AG04449 (cell line): ENCODE results near the gene GOLT1B.

Experiments
- CTCF ChIA-PET: fragments of 350-600 bp; formaldehyde crosslinking; extraction: SDS; loops from one replicate; lab custom pipeline; 2021; ENCODE audit warnings: antibody characterized with exemption; lab: Yijun Ruan, JAX
- POLR2A ChIA-PET: fragments of 400-600, 350-600 bp; formaldehyde crosslinking; extraction: SDS; loops from one replicate; lab custom pipeline; 2020; ENCODE audit warnings: antibody characterized with exemption, inconsistent platforms; lab: Yijun Ruan, JAX
- DNase-seq: peaks from one replicate; pipeline ENCODE4 v3.0.0-alpha.2; 2010; ENCODE audit warnings: low read depth, low spot score
- H3K4me3 ChIP-seq: 2 replicates; pipeline ENCODE4 v1.5.1; 2011; ENCODE audit warnings: low read depth, mild to moderate bottlenecking, control low read depth, low read length
- TF ChIP-seq, protein P1 (sequence below): IDR thresholded peaks from one replicate; pipeline ENCODE4 v1.5.1; 2011; ENCODE audit warnings: mild to moderate bottlenecking, moderate library complexity, low read length, control low read depth, inconsistent platforms; ENCODE audit not compliant: insufficient read depth; ENCODE audit errors: missing control alignments

Gene GOLT1B

DNA sequence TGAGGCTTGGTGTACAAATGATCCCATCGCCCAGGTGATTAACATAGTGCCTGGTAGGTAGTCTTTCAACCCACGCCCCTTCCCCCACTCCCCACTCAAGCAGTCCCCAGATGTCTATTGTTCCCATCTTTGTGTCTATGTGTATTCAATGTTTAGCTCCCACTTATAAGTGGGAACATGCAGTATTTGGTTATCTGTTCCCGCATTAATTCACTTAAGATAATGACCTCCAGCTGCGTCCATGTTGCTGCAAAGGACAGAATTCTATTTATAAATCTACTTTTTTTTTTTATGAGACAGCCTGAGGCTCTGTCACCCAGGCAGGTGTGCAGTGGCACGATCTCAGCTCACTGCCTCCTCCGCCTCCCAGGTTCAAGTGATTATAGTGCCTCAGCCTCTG is 40.2 kb downstream of the GOLT1B start:
- ChIA-PET POLR2A (no interaction called here), CTCF (no interaction called here)
- TF ChIP-seq, protein P1, sequence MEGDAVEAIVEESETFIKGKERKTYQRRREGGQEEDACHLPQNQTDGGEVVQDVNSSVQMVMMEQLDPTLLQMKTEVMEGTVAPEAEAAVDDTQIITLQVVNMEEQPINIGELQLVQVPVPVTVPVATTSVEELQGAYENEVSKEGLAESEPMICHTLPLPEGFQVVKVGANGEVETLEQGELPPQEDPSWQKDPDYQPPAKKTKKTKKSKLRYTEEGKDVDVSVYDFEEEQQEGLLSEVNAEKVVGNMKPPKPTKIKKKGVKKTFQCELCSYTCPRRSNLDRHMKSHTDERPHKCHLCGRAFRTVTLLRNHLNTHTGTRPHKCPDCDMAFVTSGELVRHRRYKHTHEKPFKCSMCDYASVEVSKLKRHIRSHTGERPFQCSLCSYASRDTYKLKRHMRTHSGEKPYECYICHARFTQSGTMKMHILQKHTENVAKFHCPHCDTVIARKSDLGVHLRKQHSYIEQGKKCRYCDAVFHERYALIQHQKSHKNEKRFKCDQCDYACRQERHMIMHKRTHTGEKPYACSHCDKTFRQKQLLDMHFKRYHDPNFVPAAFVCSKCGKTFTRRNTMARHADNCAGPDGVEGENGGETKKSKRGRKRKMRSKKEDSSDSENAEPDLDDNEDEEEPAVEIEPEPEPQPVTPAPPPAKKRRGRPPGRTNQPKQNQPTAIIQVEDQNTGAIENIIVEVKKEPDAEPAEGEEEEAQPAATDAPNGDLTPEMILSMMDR: no peak
- no peak for DNase-seq
- no peak overlapping the region for H3K4me3 ChIP-seq

DNA sequence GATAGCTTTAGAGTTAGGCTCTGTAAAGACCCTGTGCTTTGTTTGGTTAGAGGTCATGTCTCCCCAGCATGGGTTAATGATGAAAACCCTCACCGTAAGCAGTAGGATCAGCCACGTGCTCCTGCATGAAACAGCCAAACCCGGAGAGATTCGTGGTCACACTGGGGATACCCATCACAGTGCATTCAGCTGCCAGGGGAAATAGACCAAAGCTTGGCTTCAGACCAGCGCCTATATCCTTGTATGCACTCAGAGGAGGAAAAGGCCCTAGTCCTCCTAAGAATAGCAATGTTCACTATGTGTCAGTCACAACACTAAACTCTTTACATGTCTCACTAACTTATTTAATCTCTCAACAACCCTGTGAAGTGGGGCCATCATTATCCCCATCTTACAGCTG is 40.8 kb downstream of the GOLT1B start:
- TF ChIP-seq, protein P1: no peak
- CTCF ChIA-PET: no interaction called here
- H3K4me3 ChIP-seq: no peak overlapping the region
- POLR2A ChIA-PET: no interaction called here
- DNase-seq: no peak

DNA sequence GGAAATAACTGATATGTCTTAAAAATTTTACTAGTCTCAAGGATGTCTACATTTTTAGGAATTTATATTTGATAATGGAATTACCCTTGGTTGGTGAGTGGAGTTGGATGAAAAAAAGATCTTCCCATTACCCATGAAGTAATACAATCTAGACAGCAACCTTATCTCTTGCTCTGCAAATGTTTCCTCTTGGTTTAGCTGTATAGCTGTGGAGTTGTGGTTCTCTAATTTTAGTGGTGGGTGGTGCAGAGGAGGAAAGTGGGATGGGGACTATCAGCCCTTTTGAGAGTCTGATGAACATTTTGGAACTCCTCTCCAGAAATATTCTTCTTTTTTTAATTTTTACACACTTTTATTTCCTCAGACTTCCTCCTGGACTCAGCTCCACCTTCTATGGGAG is 41.6 kb downstream of the GOLT1B start:
- TF ChIP-seq, protein P1: no peak
- ChIA-PET POLR2A (no interaction called here), CTCF (no interaction called here)
- DNase-seq: no peak
- no peak overlapping the region for H3K4me3 ChIP-seq

DNA sequence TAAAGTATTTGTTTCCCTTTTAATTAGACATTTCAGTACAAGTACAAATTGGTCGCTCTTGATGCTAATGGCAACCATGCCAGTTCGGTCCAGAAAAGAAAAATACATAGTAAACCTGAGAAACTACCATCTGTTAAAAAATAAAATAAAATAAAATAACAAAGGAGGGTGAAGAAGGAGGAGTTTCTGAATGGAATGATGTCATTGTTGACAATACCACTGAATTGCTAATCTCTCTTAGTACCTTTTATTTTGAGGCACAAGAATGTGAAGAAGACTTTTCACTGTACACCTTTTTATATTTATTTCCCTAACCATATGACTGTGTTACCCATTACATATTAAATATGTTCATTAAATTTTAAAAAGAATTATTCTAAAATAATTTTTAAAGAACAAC is 44.0 kb downstream of the GOLT1B start:
- ChIA-PET CTCF (no interaction called here), POLR2A (no interaction called here)
- TF ChIP-seq, protein P1: no peak

DNA sequence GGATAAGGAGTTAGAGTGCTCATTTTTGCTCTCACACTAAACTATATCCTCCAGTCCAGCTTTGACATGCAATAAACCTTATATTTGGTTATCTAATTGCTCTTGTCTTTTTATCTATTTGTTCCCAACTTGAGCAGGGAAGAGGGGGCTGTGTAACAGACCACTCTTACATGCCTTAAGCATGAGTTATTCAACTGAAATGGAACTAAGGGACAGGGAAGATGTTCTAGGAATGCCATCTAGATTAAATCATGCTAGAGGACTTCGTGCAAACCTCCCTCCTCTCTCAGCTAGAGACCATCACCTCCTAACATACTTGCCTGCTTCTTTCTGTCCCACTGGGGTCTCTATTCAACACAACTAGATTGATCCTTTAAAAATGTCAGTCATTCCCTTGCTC is 45.1 kb downstream of the GOLT1B start:
- H3K4me3 ChIP-seq: no peak overlapping the region
- ChIA-PET CTCF (no interaction called here), POLR2A (no interaction called here)
- DNase-seq: no peak
- TF ChIP-seq, protein P1: no peak

More for the DNA sequence above, 44.0 kb downstream of the GOLT1B start:
- H3K4me3 ChIP-seq: no peak overlapping the region
- DNase-seq: no peak

DNA sequence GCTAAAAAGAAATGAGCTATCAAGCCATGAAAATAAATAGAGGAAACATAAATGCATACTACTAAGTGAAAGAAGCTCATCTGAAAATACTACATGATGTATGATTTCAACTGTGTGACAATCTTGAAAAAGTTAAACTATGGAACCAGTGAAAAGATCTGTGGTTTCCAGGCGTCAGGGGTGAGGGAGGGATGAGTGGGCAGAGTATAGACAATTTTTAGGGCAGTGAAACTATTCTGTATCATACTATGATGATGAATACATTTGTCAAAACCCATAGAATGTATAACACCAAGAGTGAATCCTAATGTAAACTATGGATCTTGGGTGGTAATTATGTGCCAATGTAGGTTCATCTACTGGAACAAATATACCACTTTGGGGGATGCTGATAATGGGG is 45.8 kb downstream of the GOLT1B start:
- DNase-seq: no peak
- ChIA-PET CTCF (no interaction called here), POLR2A (no interaction called here)
- H3K4me3 ChIP-seq: no peak overlapping the region
- TF ChIP-seq, protein P1: no peak
